ENCODE results near the gene SPTBN4.
A peak's percentile ranks its signal among the peaks of the same experiment; 100 is the strongest.

The SPTBN4 gene

GRCh38 chr19:40567750-40568494 lies 101.1 kb downstream of the SPTBN4 start:
- DNase-seq, result no peak

DNA sequence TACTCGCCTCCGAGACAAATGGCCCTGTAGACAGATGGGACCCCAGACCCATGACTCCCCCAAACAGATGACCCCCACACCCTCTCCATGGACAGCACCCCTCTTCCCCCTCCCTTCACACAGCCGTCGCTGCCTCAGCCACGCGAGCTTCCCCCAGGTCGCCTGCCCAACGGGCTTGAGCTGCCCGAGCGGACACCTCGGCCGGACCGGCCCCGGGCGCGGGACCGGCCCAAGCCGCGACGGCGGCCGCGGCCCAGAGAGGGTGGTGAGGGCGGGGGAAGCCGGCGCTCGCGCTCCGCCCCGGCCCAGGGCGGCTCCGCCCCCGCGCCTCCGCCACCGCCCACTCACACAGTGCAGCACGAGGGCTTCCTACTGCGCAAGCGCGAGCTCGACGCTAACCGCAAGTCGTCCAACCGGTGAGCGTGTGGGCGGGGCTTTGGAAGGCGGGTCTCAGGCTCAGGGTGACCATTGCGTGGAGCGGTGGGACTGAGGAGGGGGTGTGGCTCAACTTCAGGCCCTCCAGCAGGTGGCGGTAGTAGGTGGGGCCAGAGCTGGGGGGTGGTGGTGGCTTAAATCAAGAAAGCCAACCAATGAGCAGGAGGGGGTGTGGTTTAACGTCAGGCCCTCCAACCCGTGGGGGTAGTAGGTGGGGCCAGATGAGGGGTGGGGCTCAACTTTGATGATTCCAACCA lies 103.7 kb downstream of the SPTBN4 start:
- DNase-seq, result peak; percentile 100

DNA sequence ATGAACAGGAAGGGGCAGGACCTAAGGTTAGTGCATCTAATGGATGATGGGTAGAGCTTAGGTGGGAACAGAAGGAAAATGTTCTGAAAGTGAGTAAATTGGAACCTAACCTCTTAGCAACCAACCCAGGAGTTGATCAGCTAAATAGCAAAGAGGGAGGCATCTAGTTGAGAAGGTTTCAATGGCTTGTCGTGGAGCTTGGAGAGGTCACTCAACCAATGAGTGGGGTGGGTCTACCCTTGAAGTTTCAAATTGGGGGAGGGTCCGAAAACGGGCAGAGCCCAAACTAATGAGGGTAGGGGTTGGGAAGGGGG lies 104.2 kb downstream of the SPTBN4 start:
- DNase-seq, result no peak

DNA sequence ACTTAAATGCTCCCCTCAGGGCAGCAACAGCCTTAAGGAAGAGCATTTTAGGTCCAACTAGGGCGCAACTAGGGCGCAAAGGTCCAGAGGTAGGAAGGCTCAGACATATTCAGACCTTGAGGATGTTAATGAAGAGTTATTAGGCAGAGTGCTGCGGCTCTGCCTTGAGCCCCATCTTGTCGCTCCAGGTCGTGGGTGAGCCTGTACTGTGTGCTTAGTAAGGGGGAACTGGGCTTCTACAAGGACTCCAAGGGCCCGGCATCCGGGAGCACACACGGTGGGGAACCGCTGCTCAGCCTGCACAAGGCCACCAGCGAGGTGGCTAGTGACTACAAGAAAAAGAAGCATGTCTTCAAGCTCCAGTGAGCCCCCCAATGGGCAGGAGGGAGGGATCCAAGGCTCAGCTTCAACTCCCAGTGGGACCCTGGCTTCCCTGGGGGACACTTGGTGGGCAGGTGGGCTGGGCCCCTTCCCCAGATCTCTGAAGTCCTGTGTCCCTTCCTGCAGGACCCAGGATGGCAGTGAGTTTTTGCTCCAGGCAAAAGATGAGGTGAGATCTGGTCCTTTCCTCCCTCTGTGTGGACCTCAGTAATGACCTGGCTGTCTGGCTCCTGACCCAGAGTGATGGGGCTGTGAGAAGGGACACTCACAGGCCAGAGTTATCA lies 105.2 kb downstream of the SPTBN4 start:
- DNase-seq, result no peak

GRCh38 chr19:40575326-40575725 lies 108.5 kb downstream of the SPTBN4 start:
- no peak for DNase-seq

GRCh38 chr19:40576151-40576584 lies 109.4 kb downstream of the SPTBN4 start:
- no peak for DNase-seq

DNA sequence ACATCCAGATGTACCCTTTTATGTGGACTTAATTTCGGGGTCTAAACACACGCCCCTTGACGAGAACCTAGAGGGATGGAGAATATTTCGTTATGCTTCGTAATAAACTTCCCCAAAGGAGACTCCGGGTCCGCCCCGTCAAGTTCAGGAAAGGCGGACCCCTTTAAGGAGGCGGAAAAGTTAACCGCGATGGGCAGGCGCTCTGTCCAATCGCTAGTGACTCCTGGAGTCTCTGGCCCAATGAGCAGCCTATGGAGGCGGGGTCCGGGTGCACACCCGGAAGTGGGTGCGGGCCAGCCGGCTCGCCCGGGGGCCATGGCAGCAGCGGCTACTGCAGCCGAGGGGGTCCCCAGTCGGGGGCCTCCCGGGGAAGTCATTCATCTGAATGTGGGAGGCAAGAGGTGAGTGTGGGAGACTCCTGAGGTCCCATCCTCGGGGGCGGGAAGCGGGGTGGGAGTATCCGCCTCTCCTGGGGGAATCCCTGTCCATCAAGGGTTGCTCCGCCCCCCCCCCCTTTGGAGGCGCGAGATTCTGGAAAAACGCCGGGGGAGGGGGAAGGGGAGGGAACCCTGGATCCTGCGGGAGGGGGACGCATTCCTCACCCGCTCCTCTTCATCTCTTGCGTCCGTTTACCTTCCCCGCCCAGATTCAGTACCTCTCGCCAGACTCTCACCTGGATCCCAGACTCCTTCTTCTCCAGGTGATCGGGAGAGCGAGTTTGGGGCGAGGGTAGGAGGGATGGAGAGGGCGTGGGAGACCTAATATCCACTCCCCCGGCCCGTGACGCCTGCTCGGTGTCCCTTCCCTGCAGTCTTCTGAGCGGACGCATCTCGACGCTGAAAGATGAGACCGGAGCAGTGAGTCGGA lies 110.0 kb downstream of the SPTBN4 start, which contains the start of gene SHKBP1:
Gene SHKBP1, plus strand, starts transcription at position 289 of the 867 bp plus-strand sequence. Its CDS starts 27 bp downstream, at position 316.
- DNase-seq, result peak; percentile 95

- DNase-seq, result peak in 1 of 2 experiments; percentile 25
These were observed 111.7 kb downstream of the SPTBN4 start for GRCh38 chr19:40578442-40578908.

- DNase-seq, result no peak
These were observed 113.8 kb downstream of the SPTBN4 start for GRCh38 chr19:40580619-40581018.

GRCh38 chr19:40581531-40581930 lies 114.7 kb downstream of the SPTBN4 start:
- DNase-seq, result no peak

DNA sequence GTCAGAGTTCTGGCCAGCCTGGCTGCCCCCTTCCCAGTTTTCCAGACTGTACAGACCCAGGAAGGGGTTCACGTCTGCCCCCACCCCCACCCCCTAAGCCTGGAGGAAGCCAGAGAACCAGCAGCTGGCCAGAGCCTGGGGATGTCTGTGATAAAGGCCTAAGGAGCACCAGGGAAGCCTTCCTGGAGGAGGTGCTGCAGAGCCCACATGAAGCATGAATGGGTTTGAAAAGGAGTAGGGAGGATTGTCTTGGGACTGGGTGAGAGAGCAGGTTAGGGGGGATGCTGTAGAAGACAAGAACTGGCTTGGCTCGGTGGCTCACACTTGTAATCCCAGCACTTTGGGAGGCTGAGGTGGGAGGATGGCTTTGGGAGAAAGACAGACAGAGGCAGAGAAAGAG lies 115.7 kb downstream of the SPTBN4 start:
- DNase-seq, result no peak

GRCh38 chr19:40583283-40583682 lies 116.5 kb downstream of the SPTBN4 start:
- no peak for DNase-seq

- no peak for DNase-seq
These were observed 117.2 kb downstream of the SPTBN4 start for GRCh38 chr19:40584007-40584406.

DNA sequence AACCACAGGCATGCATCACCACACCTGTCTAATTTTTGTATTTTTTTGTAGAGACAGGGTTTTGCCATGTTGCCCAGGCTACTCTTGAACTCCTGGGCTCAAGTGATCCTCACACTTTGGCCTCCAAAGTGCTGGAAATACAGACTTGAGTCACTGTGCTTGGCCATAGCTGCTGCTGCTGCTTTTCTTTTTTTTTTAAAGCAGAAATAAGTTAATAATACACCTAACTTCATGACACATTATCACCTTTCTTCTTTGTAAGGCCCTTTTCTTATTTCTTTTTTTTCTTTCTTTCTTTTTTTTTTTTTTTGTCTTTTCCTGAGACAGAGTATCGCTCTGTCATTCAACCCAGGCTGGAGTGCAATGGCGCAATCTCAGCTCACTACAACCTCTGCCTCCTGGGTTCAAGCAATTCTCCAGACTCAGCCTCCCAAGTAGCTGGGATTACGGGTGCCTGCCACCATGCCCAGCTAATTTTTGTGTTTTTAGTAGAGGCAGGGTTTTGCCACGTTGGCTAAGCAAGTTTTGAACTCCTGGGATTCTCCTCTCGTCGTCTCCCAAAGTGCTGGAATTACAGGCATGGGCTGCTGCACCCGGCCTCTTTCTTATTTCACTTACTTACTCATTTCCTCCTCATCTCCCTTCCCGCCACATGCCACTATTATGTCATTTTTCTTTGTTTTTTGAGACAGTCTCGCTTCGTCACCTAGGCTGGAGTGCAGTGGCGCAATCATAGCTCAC lies 118.6 kb downstream of the SPTBN4 start:
- no peak for DNase-seq

GRCh38 chr19:40585982-40586422 lies 119.2 kb downstream of the SPTBN4 start:
- DNase-seq, result no peak

- no peak for DNase-seq
These were observed 119.8 kb downstream of the SPTBN4 start for GRCh38 chr19:40586611-40587010.

GRCh38 chr19:40588110-40588854 lies 121.5 kb downstream of the SPTBN4 start:
- DNase-seq, result no peak

GRCh38 chr19:40588926-40589569 lies 122.2 kb downstream of the SPTBN4 start:
- DNase-seq, result no peak

DNA sequence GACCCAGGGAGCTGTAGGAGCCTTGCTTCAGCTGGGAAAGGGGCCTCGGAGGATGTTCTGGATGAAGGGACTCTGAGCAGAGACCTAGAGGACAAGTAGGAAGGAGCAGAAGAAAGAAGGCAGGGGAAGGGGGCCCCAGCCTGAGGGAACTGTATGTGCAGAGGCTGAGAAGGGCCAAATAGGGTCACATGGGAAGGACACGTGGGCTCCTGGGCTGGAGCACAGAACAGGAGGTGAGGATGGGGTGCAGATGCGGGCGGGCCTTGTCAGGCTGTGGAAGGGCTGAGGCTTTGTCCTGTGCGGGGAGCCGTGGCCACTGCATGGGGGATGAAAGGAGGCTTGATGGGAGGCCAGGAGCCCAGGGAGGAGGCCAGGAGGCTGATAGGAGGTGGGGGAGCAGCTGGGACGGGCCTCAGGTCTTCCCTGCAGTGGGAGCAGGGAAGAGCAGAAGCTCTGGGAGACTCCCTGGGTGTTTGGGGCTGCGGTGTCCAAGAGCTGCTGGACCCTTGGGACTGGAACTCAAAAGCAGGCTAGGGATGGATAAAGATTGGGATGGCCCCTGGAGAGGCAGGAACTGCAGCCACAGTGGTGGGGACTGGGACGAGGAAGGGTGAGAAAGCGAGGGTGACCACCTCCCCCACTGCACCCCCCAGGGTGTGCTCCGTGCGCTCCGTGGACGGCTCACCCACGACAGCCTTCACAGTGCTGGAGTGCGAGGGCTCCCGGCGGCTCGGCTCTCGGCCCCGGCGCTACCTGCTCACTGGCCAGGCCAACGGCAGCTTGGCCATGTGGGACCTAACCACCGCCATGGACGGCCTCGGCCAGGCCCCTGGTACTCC lies 123.0 kb downstream of the SPTBN4 start:
- DNase-seq, result no peak
